HEK293T (cell line): ENCODE results near the gene MAP4K4.

Experiments used
- FOXK2 ChIP-seq: fragments of 450-650 bp; IDR thresholded peaks from 2 replicates; pipeline ENCODE4 v1.6.1; 2016; ENCODE audit warnings: mild to moderate bottlenecking
- FOXM1 ChIP-seq: fragments of 450-650 bp; IDR thresholded peaks from 2 replicates; pipeline ENCODE4 v1.6.1; 2017; ENCODE audit warnings: mild to moderate bottlenecking, borderline replicate concordance

GRCh38 chr2:101790416-101790815 lies 92.9 kb downstream of the MAP4K4 start:
- TF ChIP-seq FOXM1 (no peak), FOXK2 (no peak)
